Mesenteric fat pad (tissue), 1 donor: ENCODE results near the gene EIPR1. TPM values are rescaled to one million over a fixed set of nuclear protein-coding genes. Genes with fewer than 3 reads are reported as not detected.

ENCODE experiments used
- DNase-seq: peaks from one replicate; pipeline ENCODE4 v3.0.0-alpha.2; 2020; ENCODE audit warnings: low spot score
- total RNA-seq: library from RNA; stranded (reverse); fragmentation: NEBNext Ultra II Directional; extraction: Animal tissue kit (Norgen Biotek cat#: 25700); gene quantifications from one replicate; pipeline ENCODE4 v1.2.1, GENCODE V29; 2021
- donor health status: DM: yes; HTN: yes; CAD: no.

EIPR1 gene
- total RNA-seq, 1 donor from 2014 or later = 16.3 TPM

DNA sequence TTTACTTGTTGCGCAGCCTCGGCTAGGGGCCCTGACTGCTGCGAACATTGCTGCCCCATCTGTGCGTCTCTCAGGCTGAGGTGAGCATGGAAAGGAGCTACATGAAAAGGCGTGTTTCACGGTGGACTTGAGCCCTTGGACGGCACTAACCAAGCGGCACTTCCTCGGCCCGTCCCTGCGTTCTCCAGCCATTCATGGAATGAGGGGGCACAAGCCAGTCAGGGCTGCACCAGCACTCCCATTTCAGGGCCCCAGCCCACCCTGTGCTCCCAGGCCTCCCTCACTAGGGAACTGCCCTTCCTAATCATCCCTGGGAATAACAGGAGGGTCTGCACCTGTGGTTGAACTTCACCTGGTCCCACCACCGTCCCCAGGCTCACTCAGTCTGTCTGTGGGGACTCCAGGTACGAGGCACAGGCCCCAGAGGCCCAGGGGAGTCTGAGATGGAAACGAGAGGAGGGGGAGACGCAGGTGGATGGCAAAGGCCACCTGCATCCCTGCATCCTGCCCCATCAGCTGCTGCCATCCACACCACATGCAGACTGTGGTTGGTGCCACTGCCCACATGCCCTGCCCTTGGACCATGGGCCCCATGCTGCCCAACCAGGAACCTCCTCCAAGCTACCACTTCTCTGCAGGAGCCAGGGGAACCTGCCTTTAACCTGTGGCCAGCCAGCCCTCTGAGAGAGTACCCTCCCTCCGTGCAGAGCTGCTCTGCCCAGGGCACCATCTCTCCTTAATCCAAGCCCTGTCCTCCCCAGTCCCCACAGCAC is 99.7 kb downstream of the EIPR1 start:
- DNase-seq = peak; percentile 73

- DNase-seq = peak; percentile 73
These were observed 100.4 kb downstream of the EIPR1 start for GRCh38 chr2:3277050-3277747.

DNA sequence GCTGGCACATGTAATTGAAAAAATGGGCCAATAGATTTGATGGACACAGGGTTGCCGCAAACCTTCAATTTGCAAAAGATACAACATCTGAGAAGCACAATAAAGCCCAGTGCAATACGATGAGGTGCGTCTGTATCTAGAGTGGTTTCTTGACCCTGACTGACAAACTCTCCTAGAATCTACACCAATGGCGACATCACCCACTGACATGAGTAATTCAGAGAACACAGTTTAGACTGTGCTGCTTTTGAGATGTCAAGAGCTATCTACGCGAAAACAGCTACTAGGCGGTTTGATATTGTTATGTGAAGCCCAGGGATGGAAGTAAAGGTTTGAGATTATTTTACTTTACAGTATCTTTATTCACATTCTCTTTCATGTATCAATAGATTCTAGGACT is 104.9 kb downstream of the EIPR1 start:
- no peak for DNase-seq

GRCh38 chr2:3270095-3270478 is 107.5 kb downstream of the EIPR1 start:
- no peak for DNase-seq

- peak; percentile 26 for DNase-seq
These were observed 108.1 kb downstream of the EIPR1 start for GRCh38 chr2:3269425-3270094.

GRCh38 chr2:3268705-3269029 is 109.0 kb downstream of the EIPR1 start:
- peak; percentile 64 for DNase-seq

- DNase-seq = peak; percentile 73
These were observed 109.5 kb downstream of the EIPR1 start for GRCh38 chr2:3267869-3268704.

DNA sequence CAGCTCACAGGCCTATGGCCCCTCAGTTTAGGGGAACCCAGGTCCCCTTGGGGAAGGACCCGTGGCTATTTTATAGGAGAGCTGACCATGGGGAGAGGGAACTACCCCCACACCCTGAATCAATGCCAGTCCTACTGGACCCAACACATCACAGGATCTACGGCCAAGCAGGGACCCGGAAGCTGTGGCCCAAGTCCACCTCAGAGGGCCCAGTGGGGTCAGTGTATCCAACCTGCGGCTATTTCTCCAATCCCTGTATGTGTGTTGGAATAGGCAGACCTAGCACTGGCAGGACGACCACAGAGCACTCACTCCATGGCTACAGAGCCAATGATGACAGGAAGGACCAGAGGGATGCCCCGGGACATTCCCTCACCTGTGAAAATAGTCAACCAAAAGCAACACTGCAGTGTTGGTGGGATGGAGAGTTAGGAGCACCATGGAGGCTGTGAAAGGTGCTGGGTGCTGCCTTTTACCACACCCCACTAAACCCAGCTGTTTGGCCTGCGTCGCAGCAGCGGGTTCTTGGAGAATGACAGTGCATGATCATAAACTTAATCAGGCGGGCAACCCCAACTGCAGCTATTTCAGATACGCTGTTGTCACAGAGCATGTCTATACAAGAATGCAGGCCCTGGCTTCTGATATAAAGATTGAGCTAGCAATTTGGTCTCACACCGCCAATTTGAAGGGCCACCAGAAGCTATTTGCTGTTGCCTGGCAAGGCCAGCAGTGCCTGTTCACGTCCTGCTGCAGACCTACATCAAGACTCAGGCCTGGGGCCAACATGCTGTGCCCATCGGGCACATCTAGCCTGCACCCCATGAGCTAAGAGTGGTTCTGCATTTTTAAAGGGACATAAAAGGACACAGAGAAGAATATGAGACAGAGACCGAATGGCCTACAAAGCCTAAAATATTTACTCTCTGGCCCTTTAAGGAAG is 110.4 kb downstream of the EIPR1 start:
- DNase-seq = peak; percentile 64

- peak; percentile 62 for DNase-seq
These were observed 111.4 kb downstream of the EIPR1 start for GRCh38 chr2:3265981-3266924.

GRCh38 chr2:3265471-3265870 is 112.1 kb downstream of the EIPR1 start:
- no peak for DNase-seq

- no peak for DNase-seq
These were observed 113.4 kb downstream of the EIPR1 start for GRCh38 chr2:3264010-3264744.

GRCh38 chr2:3263487-3263886 is 114.1 kb downstream of the EIPR1 start:
- no peak for DNase-seq

DNA sequence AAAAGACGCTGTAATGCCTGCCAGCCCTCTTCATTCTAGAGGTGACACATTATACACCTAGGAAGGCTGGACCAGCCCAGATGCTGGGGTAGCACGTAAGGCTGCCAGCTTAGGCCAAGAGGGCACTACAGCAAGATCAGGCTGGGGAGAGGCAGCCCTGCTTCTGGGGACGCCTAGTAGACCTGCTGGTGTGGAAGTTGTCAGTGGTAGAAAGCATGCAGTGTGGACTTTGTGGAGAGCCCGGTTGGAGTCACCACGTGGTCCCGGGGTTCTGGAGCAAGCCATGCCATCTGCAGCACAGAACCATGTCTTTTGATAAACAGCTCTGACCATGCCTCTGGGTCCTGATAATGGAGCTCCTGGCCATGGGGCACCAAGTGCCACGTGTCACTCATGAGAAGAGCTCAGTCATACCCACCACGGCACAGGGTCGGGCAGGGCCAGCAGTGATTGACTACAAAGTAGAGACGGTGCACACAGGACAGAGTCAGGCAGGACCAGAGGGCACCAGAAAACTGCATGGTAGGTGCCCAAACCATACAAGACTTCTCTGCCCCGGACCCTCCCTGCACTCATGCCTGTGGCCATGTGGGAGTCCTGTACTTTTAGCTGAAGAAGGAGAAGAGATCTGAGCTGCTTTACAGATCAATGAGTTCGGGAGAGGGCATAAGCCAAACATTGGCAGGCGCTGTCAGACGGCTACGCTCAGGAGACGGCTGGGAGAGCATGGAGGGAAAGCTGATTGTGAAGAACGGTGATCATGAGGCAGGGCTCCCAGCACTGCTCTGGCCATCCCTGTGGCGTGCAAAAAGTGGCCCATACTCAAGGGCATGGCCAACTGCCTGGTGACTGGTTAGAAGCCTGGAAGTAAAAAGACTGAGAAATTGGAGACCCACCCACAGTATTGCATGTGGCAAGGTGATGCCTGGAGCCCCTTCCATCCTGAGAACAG is 114.9 kb downstream of the EIPR1 start:
- DNase-seq = no peak

DNA sequence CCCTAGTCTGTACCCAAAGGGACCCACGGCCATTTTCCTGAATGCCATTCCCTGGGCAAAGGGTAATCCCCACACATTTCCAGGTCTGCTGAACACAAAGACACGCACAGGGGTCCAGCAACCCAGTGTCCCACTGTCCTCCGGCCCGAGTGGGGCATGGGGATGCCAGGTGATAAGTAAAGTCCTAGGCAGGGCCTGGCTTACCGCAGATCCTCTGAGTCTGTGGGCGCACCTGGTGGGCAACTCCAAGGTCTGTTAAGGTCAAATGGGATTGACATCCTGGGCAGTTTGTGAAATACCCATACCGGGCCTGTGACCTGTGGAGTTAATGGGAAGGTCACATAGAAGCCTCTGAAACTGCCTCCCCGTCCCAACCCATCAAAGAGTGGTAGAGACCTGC is 116.1 kb downstream of the EIPR1 start:
- DNase-seq = no peak

DNA sequence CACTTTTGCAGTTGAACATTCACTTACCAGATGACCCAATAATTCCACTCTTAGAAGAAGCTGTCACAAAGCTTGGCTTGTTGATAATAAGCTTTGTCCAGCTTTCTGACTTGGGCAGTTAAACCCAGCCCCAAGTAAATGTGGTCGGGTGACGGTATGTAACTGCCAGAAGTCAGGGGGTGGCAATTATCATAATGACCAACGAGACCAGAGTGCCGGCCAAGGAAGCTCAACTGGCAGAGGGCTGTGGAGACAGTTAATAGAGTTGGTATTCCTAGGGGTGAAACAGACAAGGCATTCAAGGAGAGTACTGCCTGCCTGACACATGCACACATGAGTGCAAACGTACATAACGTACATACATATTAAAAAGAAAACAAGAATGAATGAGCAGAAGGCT is 116.7 kb downstream of the EIPR1 start:
- DNase-seq = no peak

DNA sequence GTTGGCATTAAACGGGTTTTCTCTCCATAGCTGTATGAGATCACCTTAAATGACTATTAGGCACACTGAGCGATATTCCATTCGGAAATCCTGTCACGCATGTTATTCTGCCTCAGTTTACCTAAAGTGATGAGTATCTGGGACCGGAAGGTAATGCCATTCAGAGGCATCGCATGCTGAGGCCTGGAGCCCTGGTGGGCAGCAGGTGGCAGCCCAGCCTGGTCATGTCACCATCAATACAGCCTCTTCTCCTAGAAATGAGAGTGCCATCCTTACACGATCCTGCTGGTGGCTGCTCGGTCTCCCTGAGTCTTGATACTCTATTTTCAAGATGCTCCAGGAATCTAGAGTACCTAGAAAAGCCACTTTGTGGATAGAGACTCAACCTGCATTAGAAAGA is 119.8 kb downstream of the EIPR1 start:
- no peak for DNase-seq

DNA sequence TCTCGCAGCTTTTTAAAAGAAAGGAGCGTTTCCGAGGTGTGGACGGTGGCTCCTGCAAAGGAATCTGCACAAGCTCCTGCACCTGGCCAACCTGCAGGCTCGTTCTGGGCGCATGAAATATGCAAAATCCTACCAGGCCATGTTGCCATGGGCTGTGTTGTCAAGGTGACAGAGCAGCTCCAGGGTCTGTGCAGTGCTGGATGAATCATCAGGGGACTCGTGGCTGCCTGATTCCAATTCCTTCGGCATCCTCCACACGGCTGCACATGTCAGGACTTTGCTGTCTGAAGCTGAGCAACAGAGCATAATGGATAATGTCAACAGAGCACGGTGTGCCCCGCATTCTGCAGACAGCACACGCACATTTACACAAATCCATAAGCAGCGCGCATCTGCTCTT is 120.5 kb downstream of the EIPR1 start:
- DNase-seq = no peak
